IPS DF 19.7 (cell line): ENCODE measurements around the gene OR5AR1.
"Not testable (repeated sequence)": the region's sequence is repeated elsewhere in the genome, so short reads cannot be mapped to it uniquely, and the experiment has no call there.

Source experiments
- DNase-seq: peaks from one replicate; pipeline ENCODE4 v3.0.0-alpha.2; 2013; ENCODE audit warnings: low read depth, low spot score

The OR5AR1 gene

DNA sequence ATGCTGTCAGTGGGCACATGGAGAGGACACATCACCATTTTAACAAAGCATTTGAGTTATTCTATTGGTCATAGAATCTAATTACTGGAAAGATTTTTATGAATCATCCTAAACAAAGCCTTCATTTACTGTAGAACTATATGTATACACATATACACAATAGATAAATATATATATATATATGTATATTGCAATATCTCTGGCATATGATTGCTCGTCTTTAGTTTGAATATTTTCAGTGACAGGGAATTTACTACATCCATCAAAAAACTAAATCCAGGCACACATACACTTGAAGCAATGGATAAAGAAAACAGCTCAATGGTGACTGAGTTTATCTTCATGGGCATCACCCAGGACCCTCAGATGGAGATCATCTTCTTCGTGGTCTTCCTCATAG lies at the start of gene OR5AR1:
Gene OR5AR1 (plus strand): TSS at position 301 of the 400 bp plus-strand sequence. CDS start 0 bp downstream, at position 301.
- DNase-seq, result no peak

DNA sequence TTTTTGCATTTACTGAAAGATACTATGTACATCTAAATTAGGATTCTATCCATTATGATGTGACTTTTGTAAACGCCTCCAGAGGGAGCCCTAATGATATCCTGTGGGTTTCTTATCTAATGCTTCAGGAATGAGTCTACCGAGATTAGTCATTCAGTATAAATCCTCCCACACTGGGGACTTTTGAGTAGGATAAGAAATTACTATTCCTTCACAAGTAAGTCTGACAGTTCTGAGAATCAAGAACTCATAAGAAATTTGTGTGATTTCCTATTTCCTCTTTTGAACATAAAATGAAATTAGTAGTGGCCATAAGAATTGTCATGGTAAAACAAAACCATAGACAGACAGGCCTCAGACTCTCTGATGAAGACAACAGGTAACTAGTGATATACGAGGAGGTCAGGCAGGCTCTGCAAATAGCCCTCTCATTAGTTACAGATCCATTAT lies 38.8 kb upstream of the OR5AR1 start:
- peak; percentile 7 for DNase-seq

DNA sequence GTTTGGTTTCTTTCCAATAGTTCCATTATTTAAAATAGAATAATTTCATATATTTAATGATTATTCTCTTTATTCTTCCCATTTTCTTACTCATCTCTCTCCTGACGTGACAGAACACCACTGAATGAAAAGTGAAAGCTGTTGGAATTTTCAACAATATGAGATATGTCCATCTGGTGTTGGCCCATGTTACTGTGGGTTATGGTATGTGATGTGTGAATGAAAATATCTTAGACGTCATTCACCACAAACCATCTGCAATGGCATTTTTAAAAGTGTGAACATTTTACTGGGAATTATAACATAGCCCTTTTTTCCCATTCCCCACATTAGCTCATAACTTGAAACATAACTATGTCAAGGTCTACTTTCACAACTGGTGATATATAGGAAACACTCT lies 37.5 kb upstream of the OR5AR1 start:
- no peak for DNase-seq

DNA sequence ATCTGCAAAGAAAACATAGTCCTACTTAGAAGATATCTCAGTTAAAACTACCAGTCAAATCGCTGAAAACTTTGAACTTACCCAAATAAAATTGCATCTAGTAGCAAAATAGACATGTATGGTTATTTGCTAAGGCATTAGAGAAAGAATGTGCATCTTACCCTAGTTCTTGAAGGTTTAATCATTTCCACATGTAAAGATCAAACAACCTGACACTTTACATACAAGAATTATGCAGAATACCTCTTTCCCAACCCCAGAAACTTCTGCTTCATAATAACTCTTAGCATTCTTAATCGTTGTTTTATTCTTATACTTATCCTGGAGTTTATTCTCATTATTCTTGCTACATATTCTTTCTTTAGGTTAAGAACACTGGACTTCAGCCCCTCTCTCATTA lies 31.2 kb upstream of the OR5AR1 start:
- DNase-seq, result no peak

DNA sequence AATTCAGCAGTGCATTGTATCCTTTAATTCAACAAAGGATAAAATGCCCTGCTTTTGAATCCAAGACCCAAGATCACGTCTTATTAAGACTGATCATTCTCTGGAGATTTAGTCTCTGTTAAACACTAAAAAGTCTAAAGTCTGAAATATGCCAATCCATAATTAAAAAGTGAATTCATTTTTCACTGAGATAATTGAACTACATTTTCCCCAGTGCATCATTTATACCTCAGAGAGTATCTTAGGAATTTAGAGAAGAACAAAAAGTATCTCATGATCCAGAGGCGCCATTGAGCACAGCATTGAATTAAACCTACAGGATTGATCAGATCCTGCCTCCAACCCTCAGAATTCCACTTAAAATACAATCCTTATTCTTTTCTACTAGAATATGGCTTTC lies 26.6 kb upstream of the OR5AR1 start:
- no peak for DNase-seq

DNA sequence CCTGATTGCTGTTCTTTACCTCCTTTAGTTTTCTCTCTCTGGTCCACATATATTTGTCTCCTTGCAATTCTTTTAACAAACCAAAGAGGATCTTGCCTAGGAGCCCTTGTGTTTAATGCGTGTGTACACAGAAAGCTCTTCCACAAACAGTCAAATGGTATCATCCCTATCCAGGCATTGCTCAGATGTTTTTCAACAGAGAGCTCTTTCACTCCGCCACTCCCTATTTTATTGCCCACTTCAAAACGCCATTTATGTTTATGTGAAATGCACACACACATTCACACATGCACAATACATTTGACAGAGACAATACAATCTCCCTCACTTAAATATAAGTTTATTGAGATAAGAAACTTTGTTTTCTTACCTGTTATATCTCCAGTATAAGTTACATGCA lies 26.0 kb upstream of the OR5AR1 start:
- no peak for DNase-seq

DNA sequence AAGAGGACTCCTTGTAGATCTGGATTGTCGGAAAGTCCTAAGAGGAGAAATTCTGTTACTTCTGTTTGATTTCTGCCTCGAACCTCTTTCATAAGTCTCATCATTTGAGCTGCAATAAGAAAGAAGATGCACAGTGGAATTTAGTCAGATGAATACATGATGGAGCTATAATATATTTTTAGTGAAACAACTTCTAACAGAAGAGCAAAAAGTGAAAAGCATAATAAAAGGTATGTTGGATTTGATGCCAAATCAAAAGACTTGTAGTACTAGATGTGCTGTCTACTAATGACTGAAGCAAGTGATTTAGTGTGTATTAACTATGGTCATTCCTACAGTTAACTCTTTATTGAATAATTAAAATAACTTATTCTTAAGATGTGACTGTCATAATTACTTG lies 21.1 kb upstream of the OR5AR1 start, which contains the start of gene OR5AP2:
Gene OR5AP2 (minus strand): TSS at position 101 of the 400 bp plus-strand sequence. CDS start 0 bp downstream, at position 101.
- no peak for DNase-seq

DNA sequence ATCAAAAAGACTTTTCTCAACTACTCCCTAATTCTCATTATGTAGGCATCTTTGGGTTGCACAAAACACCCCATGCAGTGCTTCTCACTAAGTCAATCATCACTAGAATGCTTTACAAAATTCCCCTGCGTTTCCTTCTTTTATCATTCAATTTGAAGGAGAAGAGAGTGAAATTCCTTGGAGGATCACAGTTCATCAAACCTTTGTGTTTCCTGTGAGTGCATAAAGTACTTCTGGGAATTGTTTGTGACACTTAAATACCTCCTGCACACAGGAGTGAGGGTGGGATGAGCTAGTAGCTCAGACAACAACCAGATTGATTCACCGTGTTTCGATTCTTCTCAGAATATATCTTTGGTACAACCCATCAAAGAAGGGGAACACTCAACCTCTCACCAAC lies 3.7 kb upstream of the OR5AR1 start:
- peak; percentile 87 for DNase-seq

DNA sequence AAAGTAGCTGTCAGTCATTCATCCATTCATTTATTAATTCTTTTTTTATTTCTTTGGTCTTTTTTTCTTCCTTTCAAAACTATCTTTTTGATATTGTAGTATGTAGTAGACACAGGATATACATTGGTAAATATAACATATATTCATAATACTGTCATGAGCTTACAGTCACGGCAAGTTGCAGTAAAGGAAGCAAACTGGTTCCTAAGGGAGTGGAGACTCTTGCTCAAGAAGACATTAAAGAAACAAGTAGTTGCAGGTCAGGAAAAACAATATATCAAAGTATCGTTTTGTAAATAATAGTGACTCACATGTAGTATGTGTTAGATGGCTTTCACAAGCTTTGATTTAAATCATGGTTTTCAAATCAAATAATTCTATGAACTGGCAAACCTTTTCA lies 7.5 kb downstream of the OR5AR1 start:
- no peak for DNase-seq

DNA sequence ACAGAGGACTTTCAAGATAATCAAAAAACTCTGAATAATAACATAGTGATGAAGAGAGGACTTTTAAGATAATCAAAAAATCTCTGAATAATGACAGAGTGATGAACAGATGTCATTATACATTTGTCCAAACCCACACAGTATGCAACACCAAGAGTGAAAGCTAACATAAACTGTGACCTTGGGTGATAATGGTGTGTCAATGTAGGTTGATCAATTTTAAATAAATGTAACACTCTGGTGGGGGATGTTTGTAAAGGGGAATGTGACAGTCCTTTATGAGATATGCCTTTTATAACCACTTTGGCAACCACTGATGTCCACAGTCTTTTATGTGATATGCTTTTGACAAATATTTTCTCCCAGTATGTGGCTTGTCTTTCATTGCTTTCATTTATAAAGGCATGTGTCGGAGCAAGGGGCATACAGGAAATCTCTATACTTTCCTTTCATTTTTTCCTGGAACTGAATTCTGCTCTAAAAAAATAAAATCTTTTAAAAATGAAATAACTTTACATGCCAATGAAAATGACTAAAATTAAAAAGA lies 25.1 kb downstream of the OR5AR1 start:
- no peak for DNase-seq

DNA sequence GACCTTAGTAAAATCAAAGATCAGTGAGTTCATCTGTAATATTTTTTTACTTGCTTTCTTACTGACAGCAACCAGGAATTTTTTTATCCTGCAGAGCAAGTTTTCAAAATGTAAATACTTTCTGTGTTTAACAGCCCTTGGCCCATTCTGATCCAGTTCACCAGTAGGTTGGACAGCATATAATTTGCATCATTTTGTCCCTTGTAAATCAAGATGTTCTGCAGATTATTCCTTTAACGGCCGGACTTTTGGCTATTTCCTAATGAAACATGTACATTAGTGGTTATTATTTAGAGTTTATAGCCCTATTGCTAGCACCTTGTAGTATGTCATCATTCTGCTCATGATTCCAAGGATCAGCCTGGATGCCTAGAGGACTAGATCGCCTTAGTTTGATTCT lies 27.7 kb downstream of the OR5AR1 start:
- DNase-seq, result not testable (repeated sequence)

DNA sequence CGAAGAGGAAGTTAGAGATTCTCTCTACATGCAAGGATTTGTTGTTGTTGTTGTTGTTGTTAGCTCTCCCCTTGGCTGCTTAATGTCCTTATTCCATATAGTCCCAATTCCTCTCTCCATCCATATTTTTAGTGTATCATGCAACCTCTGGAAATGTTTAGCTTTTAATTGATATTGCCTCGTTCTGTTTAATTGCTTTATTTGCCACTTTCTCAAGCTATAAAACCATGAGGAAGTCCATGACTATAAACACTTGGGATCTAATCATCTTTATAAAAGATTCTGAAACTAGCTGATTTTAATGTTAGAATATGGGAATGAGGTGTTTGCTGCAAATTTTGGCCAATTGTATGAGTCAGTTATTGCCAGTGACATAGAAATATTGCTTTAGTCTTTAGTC lies 29.9 kb downstream of the OR5AR1 start:
- DNase-seq, result no peak

DNA sequence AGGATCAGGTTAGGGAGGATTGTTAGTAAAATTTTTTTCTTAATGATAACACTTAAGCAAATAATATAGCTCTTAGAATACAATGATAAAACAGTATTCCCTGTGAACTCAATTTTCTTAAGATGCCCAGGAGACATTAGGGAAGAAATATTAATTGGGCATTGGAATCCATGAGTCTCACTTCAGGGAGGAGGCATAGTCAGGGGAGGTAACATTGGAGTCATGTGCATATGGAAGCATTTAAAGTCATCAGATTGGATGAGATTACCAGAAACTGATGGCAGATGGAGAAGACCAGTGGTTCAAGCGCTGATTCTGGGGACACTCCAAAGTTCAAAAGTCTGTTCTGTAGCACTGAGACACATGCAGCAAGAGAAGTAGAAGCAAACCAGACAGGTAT lies 35.3 kb downstream of the OR5AR1 start, which contains the start of gene OR9G1:
Gene OR9G1 (plus strand): TSS at position 301 of the 400 bp plus-strand sequence. CDS start 1,293 bp downstream, outside the sequence.
- no peak for DNase-seq

DNA sequence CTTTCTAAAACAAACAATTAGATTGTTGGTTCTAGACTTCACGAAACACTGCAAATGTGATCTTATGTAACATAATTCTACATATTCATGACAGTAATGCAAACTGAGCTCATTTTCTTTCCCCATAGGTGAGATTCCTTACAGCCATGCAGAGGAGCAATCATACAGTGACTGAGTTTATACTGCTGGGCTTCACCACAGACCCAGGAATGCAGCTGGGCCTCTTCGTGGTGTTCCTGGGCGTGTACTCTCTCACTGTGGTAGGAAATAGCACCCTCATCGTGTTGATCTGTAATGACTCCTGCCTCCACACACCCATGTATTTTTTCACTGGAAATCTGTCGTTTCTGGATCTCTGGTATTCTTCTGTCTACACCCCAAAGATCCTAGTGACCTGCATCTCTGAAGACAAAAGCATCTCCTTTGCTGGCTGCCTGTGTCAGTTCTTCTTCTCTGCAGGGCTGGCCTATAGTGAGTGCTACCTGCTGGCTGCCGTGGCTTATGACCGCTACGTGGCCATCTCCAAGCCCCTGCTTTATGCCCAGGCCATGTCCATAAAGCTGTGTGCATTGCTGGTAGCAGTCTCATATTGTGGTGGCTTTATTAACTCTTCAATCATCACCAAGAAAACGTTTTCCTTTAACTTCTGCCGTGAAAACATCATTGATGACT lies 36.9 kb downstream of the OR5AR1 start:
- DNase-seq, result no peak

DNA sequence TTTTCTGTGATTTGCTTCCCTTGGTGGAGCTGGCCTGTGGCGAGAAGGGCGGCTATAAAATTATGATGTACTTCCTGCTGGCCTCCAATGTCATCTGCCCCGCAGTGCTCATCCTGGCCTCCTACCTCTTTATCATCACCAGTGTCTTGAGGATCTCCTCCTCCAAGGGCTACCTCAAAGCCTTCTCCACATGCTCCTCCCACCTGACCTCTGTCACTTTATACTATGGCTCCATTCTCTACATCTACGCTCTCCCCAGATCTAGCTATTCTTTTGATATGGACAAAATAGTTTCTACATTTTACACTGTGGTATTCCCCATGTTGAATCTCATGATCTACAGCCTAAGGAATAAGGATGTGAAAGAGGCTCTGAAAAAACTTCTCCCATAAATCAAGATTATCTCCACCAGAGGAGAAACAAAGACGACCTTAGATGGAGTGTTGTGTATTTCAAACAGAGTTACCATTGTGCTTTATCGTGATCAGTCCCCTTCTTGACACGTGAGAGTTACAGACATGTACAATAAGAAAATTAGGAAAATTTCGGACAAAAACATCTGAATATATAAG lies 37.5 kb downstream of the OR5AR1 start:
- no peak for DNase-seq

DNA sequence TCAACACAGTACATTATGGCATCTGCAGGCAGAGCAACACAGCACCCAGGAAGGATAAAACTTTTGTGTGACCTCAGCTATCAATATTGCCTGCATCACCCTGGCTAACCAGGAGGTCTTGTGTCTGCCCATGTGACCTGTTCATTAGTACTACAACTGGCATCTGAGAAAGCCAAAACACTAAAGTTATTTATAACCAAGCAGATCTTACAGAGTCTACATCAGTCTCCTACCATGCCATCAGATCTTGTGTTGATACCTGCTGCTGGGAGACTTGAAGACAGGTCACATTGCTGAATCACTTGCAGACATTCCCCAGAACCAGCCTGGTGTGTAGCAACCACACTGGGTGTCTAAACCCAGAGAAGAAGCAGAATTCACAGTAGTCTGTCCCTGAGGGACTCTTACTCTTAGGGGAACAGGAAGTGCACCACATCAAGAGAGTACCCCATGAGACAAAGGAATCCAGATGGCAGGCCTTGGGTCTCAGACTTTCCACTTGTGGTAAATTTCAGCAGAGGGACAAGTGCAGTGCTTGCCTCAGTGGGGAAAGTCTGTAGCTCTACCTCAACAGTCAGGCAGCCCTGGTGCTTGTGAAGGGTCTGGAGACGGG lies 42.4 kb downstream of the OR5AR1 start:
- no peak for DNase-seq

DNA sequence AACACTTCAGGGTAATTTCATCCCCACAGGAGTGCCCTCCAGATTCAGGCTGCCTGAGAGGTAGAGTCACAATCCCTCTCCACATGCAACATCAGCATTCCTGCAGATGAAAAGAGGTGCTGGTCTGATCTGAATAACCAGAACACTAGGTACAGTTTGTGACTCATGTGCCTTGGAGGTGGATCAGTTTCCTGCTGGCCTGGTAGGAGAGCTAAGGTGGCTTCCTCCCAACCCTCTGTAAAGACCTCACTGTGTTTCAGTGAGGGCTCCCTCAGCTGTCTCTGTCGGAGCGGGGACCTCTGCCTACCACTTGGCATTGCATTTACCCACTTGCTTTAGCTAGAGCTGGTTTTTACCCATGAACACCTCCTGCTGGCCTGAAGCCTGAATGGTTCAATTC lies 43.0 kb downstream of the OR5AR1 start:
- DNase-seq, result no peak

DNA sequence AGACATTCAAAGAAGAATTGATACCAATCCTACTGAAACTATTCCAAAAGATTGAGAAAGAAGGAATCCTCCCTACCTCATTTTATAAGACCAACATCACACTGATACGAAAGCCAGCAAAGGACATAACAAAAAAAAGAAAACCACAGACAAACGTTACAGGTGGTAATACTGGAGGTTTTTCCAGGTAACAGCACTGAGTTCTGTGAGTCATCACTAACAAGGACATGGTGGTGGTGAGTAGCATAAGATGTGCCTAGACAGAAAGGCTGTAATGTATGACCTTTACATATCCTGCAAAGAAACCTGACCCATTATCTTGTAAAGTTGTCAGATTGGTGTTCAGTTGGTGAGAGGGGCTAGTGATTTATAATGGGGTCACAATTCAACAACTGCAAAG lies 50.7 kb downstream of the OR5AR1 start:
- no peak for DNase-seq
